HG02623 (cell line): ENCODE data around the gene GRM7.

Source experiments
- ATAC-seq: cut with Tn5 transposase; IDR thresholded peaks from one replicate; pipeline ENCODE4 v1.9.1; 2021; ENCODE audit warnings: moderate library complexity; ENCODE audit not compliant: unreplicated experiment

Gene GRM7

GRCh38 chr3:7469866-7470265 is 609.0 kb downstream of the GRM7 start:
- no peak for ATAC-seq

GRCh38 chr3:7484636-7485035 is 623.7 kb downstream of the GRM7 start:
- no peak for ATAC-seq

GRCh38 chr3:7487763-7488162 is 626.8 kb downstream of the GRM7 start:
- no peak for ATAC-seq

GRCh38 chr3:7489417-7489816 is 628.5 kb downstream of the GRM7 start:
- no peak for ATAC-seq

GRCh38 chr3:7498715-7499114 is 637.8 kb downstream of the GRM7 start:
- no peak for ATAC-seq

GRCh38 chr3:7503431-7503830 is 642.5 kb downstream of the GRM7 start:
- ATAC-seq: no peak

GRCh38 chr3:7504886-7505775 is 644.2 kb downstream of the GRM7 start:
- no peak for ATAC-seq

GRCh38 chr3:7506606-7507180 is 645.8 kb downstream of the GRM7 start:
- ATAC-seq: no peak

- no peak for ATAC-seq
These were observed 647.9 kb downstream of the GRM7 start for GRCh38 chr3:7508821-7509220.

- no peak for ATAC-seq
These were observed 651.1 kb downstream of the GRM7 start for GRCh38 chr3:7512048-7512447.

- ATAC-seq: no peak
These were observed 657.1 kb downstream of the GRM7 start for GRCh38 chr3:7518026-7518425.

GRCh38 chr3:7518456-7518855 is 657.5 kb downstream of the GRM7 start:
- no peak for ATAC-seq

- ATAC-seq: no peak
These were observed 659.1 kb downstream of the GRM7 start for GRCh38 chr3:7520059-7520458.

- no peak for ATAC-seq
These were observed 659.7 kb downstream of the GRM7 start for GRCh38 chr3:7520593-7520992.

- no peak for ATAC-seq
These were observed 675.6 kb downstream of the GRM7 start for GRCh38 chr3:7536510-7536909.

- ATAC-seq: no peak
These were observed 676.0 kb downstream of the GRM7 start for GRCh38 chr3:7536921-7537320.

GRCh38 chr3:7543294-7543880 is 682.5 kb downstream of the GRM7 start:
- no peak for ATAC-seq

- ATAC-seq: no peak
These were observed 684.4 kb downstream of the GRM7 start for GRCh38 chr3:7545334-7545733.

- no peak for ATAC-seq
These were observed 685.3 kb downstream of the GRM7 start for GRCh38 chr3:7546253-7546652.

GRCh38 chr3:7547826-7548225 is 686.9 kb downstream of the GRM7 start:
- ATAC-seq: no peak

- ATAC-seq: no peak
These were observed 702.0 kb downstream of the GRM7 start for GRCh38 chr3:7562892-7563291.

- no peak for ATAC-seq
These were observed 704.7 kb downstream of the GRM7 start for GRCh38 chr3:7565574-7565973.
